Panc1 (cell line): ENCODE results near the gene THSD7B.

Source experiments
- CTCF ChIP-seq: fragments of 450-650 bp; IDR thresholded peaks from 2 replicates; pipeline ENCODE4 v1.5.1; 2017; ENCODE audit warnings: mild to moderate bottlenecking
- TCF7L2 ChIP-seq: IDR thresholded peaks from 2 replicates; pipeline ENCODE4 v1.6.1; 2011; ENCODE audit warnings: mild to moderate bottlenecking, low read depth, low read length, inconsistent platforms
- TF ChIP-seq, protein P1 (sequence below), 2 experiments: IDR thresholded peaks; 2 replicates each; pipeline ENCODE4 v1.6.1; 2011 to 2012; ENCODE audit warnings: low read depth in 2 of 2, control low read depth in 1 of 2, low read length in 1 of 2, mild to moderate bottlenecking in 1 of 2, moderate library complexity in 1 of 2; ENCODE audit not compliant: insufficient read depth in 1 of 2

DNA sequence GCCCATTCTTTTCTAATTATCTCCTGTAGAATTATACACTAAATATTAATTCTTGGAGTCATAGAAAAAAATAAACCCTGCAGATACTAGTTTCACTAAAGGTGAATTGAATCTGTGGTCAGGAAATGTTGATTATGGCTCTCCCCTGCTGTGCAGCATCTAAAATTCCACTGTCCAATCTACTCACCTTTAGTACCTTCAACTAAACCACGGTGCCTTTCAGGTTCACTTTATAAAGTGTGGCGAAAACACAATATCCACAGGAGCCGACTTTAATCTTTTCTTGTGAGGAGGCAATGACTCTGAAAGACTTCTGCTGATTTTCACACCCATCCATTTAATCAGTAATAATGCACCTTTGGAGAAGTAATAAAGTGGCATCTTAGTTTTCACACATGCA, 402.3 kb downstream of the THSD7B start:
- TF ChIP-seq CTCF = no peak
- no peak for TF ChIP-seq TCF7L2
- TF ChIP-seq, protein P1, sequence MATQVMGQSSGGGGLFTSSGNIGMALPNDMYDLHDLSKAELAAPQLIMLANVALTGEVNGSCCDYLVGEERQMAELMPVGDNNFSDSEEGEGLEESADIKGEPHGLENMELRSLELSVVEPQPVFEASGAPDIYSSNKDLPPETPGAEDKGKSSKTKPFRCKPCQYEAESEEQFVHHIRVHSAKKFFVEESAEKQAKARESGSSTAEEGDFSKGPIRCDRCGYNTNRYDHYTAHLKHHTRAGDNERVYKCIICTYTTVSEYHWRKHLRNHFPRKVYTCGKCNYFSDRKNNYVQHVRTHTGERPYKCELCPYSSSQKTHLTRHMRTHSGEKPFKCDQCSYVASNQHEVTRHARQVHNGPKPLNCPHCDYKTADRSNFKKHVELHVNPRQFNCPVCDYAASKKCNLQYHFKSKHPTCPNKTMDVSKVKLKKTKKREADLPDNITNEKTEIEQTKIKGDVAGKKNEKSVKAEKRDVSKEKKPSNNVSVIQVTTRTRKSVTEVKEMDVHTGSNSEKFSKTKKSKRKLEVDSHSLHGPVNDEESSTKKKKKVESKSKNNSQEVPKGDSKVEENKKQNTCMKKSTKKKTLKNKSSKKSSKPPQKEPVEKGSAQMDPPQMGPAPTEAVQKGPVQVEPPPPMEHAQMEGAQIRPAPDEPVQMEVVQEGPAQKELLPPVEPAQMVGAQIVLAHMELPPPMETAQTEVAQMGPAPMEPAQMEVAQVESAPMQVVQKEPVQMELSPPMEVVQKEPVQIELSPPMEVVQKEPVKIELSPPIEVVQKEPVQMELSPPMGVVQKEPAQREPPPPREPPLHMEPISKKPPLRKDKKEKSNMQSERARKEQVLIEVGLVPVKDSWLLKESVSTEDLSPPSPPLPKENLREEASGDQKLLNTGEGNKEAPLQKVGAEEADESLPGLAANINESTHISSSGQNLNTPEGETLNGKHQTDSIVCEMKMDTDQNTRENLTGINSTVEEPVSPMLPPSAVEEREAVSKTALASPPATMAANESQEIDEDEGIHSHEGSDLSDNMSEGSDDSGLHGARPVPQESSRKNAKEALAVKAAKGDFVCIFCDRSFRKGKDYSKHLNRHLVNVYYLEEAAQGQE (IDR thresholded peaks at IDR 0.05; ENCODE audit: insufficient read depth in 1 of 2, low read depth in 2 of 2, low read length in 1 of 2) = no peak
